T1000 (cell line): ENCODE measurements around the gene CXCR5.

Experiments
- DNase-seq: peaks from one replicate; lab custom pipeline; 2025; ENCODE audit warnings: mixed read lengths; lab: John Stamatoyannopoulos, UW

CXCR5 gene

DNA sequence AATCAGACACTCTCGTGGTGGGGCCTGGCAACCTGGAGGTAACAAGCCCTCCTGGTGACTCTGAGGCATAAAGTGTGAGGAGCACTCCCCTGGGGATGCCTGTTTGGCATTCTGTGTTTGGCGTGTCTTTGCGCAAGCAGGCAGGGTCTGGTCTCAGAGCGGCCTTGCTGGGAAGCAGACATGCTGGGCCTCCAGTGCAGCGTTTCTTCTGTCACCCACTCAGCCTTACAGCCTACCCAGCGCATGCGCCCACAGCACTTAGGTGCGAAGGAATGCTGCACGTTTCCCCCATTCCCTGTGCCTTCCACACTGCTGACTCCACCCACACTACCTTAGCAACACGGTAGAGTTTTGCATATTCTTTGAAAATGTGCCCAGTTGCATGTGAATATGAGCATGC lies 7.4 kb upstream of the CXCR5 start:
- DNase-seq, result no peak

DNA sequence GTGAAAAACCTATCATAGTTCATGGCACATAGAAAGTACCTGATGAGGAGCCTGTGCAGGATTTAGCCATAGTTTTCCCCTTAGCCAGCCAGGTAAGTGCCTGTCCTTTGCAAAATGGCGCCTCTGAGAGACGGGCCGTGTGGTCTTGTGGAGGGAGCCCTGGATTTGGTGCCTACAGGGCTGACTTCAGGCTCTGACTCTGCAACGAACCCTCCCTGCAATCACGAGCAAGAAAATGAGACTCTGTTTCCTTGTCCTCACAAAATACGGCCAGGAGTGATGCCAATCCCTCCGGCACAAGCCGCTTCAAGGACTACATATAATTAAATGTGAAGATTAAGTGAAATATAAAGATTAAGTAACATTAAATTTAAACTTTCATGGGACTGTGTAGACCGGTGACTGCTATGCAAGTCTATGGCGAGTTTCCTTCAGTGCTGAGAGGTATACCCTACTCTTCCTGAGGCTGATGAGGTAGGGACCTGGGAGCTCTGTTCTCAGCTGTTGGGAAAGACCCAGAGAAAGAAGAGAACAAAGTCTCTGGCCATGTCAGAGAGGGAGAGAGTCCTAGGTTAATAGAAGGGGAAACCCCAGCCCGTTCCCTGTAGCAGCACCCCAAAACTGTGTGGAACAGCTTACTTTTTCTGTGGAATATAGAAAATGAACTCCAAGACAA lies 6.1 kb upstream of the CXCR5 start:
- no peak for DNase-seq

DNA sequence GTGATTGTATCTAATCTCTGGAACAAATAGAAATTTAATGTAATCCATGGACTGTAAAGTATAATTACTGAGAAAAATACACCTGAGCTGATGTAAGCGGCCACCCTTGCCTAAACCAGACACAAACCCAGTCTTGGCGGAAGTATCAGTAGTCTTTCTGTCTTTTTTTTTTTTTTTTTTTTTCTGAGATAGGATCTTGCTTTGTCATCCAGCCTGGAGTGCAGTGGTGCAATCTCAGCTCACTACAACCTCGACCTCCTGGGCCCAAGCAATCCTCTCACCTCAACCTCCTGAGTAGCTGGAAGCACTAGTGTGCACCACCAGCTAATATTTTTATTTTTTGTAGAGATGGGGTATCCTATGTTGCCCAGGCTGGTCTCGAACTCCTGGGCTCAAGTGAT lies 5.5 kb upstream of the CXCR5 start:
- no peak for DNase-seq

DNA sequence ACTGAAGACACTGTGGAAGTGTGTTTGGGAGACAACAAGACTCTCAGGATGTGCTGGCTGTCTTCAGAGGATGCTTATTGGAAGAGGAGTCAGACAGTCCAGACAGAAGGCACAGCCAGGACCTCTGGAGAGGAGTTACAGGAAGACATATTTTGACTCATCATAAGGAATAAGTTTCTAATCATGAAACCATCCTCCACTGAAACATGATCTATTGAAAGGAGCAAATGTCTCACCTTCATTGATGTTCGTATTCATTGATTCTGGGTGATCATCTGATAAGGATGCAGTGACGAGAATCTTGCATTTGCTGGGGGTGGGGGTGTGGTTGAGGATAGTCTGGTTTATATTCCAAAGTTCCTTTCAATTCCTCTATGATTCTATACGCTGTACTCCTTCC lies 2.5 kb upstream of the CXCR5 start:
- no peak for DNase-seq

DNA sequence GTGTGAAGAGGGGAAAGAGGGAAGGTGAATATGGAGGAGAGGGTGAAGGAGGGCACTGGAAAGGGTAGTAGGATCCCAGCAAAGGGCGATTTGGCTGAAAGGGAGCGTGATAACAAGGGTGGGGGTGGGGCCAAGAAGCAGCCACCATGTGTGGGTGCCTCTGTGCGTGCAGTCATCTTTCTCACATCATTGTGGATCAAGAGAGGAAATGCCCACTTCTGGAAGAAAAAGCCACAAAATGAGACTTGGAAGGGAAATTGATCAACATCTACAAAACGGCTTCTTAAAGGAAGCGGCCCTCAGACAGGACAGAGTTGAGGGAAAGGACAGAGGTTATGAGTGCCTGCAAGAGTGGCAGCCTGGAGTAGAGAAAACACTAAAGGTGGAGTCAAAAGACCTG lies 1.2 kb upstream of the CXCR5 start:
- DNase-seq, result no peak

DNA sequence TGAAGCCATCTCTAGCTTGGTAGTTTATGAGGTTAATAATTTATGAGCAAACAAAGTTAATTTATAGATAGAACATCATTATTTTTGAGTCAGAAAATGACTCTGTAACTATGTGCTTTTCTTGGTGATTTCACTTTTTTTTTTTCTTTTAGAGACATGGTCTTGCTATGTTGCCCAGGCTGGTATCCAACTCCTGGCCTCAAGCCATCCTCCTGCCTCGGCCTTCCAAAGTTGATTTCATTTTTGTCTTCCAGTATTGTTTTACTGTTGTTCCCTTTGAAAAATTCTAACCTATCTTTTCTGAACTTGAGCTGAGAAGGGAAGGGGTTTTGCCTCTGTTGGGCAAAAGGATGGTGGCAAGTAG lies 706 bp upstream of the CXCR5 start:
- DNase-seq, result no peak

DNA sequence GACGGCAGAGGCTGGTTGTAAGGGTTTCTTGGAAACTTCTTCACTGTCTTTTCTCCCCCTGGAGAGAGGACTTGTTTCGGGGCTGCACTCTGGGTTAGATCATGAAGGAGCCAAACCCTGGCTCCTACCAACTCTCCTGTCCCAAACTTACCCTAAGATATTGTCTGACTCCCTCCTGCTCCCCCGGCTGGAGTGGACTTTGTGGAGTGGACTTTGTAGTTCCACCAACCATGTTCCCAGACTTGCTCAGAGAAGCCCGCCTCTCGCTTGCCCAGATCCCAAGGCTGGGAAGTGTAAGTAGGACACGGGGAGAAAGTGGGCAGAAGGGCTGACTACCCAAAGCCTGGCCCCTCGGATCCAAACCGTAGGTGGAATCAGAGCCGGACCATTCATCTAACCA lies 1.2 kb downstream of the CXCR5 start:
- no peak for DNase-seq

DNA sequence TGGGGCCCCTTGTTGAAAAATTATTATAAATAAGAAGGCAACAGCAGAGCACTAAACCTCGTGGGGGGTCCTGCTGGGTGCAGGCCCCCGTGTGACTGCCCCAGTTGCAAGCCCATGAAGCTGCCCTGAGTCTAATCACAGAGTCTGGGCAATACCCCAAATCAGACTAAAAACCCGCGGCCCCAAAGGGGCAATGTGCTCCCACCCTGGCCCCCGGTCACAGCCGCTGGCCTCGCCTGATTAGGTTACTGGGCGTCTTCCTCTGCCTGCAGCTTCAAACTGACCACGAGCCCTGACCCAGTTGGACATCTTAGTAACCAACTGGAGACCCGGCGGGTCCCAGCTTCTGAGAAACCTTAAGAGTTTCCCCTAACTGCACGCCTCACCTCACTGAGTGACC lies 1.6 kb downstream of the CXCR5 start:
- DNase-seq, result no peak

DNA sequence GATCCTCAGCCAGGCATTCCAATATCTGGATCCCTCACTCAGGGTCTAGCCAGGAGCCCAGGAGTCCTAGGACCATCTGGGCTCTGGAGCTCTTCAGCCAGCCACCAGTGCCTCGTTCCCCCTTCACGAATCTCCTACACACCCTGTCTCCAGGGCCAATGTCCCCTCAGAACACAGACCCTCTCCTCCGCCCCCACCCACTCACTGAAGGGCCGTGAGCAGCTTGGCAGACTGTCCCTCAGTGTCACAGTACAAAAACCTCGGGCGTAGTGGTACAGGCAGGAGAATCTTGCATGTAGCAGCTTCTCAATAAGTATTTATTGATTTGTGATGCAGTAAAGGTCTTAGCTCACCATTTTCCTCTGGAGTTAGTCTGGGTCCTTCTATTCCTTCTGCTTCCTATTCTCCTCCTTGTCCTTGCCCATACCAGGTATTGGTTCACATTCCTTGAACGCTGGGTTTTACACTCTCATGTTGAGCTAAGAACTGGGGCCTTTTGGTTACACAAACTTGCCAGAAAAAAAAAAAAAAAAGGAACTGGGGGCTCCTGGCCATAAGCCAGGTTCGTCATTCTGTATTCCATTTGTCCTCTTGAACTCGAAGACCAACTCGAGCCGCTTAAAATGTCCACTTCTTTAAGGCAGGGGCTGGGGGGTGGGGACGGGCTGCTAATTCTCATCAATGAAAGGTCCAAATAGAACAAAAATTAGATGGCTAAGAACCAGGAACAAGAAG lies 2.3 kb downstream of the CXCR5 start:
- no peak for DNase-seq

DNA sequence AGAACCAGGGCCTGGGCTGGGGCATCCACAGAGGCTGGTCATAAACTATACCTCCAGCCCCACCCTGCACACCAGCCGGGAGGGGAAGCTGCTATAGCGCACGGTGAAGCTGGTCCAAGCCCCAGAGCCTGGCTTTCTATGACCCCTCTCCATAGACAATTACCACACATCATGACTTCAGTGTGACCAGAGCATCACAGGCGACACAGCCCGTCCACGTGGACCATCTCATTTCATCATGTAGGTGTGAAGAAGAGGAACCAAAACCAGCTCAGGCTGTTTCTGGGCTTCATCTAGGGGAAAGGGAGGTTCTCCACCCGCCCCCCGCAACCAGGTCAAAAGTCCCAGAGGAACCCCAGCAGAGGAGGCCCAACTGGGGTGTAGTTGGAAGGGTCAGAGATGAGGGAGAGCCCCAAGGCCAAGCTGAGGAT lies 3.0 kb downstream of the CXCR5 start:
- no peak for DNase-seq

DNA sequence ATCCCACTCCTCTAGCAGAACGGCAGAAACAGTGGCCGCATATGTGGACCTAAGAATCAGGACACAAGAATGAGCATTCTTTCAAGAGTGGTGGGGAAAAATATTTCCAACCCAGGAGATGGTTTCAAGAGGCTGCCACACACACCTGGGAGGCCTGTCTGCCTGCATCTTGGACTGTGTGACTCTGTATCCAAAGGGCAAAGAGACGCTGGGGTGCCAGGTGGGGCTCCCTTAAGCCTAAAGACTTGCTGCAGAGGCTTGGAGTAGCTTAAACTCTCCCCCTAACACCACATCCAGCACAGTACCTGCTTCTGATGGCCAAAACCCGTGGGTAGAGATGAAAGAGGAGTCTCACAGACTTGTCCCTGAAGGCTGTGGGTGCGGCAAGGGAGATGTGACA lies 3.5 kb downstream of the CXCR5 start:
- DNase-seq, result no peak

DNA sequence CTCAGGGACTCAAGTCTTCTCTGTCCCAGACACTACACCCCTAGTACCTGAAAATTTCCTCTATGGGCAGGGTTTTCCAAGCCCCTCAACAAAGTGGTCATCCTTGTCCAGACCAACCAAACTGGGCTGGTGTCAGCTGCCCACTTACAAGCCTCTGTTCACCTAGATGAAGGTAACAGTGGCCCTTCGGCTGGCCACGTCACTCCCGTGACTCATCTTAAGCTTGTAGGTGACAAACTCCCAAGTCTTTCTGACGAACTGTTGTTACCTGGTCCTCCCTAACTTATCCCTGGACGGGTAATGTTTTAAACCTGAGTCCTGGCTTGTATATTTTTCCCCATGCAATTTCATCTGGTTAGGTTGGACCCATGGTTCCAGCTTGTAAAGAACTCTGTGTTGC lies 4.7 kb downstream of the CXCR5 start:
- DNase-seq, result no peak

DNA sequence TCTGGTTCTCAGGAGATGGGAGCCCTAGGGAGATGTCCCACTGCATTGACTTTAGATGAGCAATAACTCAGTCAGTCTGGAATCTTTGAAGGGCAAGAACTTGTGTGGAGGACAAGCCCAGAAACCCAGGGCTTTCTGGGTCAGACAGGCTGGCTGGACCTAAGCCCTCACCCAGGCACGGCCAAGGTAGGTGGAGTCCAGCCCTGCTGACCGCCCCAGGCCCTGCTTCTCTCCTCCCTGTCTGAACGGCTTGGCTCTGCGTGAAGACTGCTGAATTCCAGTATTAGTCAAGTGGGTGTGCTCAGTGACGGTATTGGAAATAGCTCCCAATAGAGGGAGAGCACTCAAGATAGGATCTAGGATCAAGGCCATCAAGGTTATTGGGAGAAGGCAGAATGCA lies 6.1 kb downstream of the CXCR5 start:
- no peak for DNase-seq

DNA sequence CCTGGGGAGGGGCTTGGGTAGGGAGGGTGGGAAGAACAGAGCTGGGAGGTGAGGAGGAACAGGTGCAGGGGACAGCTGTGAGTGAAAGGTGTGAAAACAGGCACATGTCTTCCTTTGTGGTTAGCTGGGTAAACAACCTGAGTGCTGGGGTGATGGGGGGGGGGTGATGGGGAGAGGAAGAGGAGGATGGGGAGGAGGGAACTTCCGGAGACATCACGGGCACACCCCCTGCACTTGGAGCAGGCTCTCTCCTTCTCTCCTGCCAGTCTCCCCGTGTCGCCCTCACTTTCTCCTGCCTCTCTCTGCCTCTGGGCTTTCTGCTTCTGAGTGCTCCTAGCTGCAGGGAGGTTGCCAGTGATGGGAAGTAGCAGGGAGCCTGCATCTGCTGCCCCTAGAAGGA lies 8.8 kb downstream of the CXCR5 start:
- no peak for DNase-seq

DNA sequence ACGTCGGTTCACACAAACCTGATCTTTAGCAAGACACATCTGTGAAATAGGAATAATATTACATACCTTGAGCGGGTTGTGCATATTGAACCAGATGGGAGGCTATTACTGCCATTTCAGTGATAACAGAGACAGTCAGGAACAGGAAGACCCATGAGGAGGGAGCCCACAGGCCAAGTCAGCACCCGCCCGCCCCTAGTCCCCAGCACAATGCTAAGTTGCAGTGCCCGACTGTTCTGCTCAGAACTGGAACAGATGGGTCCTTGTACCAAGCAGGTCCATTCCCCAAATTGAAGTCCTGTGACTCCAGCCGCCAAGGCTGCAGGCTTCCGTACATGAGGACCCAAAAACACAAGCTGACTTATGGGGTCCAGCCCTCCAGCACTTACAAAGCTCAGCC lies 9.3 kb downstream of the CXCR5 start:
- no peak for DNase-seq

DNA sequence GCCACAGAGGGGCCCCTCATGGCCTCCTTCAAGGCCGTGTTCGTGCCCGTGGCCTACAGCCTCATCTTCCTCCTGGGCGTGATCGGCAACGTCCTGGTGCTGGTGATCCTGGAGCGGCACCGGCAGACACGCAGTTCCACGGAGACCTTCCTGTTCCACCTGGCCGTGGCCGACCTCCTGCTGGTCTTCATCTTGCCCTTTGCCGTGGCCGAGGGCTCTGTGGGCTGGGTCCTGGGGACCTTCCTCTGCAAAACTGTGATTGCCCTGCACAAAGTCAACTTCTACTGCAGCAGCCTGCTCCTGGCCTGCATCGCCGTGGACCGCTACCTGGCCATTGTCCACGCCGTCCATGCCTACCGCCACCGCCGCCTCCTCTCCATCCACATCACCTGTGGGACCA lies 10.0 kb downstream of the CXCR5 start:
- no peak for DNase-seq

DNA sequence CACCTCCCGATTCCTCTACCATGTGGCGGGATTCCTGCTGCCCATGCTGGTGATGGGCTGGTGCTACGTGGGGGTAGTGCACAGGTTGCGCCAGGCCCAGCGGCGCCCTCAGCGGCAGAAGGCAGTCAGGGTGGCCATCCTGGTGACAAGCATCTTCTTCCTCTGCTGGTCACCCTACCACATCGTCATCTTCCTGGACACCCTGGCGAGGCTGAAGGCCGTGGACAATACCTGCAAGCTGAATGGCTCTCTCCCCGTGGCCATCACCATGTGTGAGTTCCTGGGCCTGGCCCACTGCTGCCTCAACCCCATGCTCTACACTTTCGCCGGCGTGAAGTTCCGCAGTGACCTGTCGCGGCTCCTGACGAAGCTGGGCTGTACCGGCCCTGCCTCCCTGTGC lies 10.5 kb downstream of the CXCR5 start:
- DNase-seq, result no peak

DNA sequence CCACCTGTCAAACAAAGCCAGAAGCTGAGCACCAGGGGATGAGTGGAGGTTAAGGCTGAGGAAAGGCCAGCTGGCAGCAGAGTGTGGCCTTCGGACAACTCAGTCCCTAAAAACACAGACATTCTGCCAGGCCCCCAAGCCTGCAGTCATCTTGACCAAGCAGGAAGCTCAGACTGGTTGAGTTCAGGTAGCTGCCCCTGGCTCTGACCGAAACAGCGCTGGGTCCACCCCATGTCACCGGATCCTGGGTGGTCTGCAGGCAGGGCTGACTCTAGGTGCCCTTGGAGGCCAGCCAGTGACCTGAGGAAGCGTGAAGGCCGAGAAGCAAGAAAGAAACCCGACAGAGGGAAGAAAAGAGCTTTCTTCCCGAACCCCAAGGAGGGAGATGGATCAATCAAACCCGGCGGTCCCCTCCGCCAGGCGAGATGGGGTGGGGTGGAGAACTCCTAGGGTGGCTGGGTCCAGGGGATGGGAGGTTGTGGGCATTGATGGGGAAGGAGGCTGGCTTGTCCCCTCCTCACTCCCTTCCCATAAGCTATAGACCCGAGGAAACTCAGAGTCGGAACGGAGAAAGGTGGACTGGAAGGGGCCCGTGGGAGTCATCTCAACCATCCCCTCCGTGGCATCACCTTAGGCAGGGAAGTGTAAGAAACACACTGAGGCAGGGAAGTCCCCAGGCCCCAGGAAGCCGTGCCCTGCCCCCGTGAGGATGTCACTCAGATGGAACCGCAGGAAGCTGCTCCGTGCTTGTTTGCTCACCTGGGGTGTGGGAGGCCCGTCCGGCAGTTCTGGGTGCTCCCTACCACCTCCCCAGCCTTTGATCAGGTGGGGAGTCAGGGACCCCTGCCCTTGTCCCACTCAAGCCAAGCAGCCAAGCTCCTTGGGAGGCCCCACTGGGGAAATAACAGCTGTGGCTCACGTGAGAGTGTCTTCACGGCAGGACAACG lies 11.7 kb downstream of the CXCR5 start:
- DNase-seq, result no peak

DNA sequence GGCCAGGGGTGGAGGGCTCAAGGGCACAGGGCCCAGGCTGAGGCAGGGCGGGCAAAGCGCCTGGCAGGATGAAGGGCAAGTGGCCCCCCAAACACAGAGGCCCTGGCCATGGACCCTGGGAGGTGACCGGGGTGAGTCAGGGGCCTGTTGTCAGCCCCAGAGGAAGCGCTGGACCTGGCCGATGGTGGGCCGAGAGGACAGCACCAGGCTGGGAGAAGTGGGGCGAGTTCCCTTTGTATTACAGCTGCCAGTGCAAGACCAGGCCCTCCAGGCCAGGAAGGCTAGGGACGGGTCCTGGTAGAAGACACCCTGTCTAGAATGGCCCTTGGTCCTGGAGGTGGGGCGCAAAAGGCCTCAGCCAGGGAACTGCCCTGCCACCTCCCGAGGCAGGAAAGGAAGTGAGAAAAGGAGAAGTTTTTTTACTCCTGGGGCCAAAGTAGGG lies 12.8 kb downstream of the CXCR5 start:
- DNase-seq, result no peak

DNA sequence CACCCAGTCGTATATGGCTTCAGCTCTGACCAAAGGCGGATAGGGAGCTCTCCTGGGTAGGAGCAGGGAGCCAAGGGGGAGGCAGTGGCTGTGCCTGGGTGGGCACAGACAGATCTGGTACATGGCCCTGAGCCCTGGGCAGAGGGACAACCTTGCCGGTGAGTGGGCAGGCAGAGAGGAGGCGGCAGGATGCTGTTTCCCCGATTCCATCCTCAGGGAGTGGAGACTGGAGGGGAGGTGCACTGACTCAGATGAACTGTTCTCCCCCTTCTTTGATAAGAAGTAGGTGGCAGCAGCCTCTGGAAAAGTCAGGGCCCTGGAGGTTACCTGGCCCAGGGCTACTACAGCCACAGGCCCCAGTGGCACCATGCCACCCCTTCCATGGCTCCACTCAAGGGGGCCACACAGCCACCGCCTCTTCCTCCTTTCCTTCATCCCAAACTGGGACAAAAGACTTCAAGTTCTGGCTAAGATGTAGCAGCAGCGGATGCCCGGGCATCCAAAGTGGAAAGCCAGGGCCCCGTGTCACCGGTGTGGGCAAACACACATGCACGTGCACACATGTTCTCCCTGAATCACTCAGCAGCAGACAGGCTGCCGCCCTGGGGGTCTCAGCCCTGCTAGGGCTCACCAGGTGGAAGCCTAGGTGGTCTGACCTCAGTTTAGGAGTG lies 13.4 kb downstream of the CXCR5 start:
- DNase-seq, result no peak

DNA sequence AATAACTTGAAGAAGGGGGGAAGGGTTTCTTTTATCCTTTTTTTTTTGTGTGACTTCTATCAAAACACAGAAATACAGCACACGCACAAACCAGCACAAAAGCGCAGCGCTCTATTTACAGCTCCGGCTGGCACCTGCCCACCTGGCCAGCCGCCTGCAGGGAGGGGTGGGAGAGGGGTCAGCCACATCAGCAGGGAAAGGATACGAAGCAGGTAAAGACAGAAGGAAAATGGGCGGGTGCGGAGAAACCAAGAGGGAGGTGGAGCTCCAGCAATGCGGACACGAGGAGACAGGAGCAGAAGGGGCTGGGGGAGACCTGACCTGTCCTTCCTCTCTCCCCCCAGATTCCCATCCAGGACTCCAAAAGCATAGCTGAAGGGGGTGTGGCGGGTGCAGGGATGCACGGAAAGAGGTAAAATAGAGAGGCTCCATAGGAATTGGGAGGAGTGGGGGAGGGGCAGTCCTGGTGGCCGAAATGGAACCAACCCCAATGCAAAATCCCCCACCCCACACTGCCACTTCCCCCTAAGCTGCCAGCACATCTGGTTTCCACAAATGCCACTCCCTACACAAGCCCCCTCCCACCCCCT lies 14.1 kb downstream of the CXCR5 start:
- DNase-seq, result no peak
